Liver (tissue), 3 donors: ENCODE measurements around the gene C1orf174.

Source experiments
- ATF3 ChIP-seq: IDR thresholded peaks from 2 replicates; pipeline ENCODE4 v1.6.1; 2016; ENCODE audit warnings: antibody characterized with exemption
- CTCF ChIP-seq: fragments of 150-350 bp; IDR thresholded peaks from 2 replicates; pipeline ENCODE4 v1.5.1; 2017; ENCODE audit warnings: improper control_type of control experiment, low read depth, low read length; ENCODE audit not compliant: missing input control
- EGR1 ChIP-seq, 2 donors: IDR thresholded peaks; 2 replicates each; pipeline ENCODE4 v1.6.1; 2016 to 2018; ENCODE audit warnings: antibody characterized with exemption in 2 of 2, low read depth in 2 of 2
- HNF4A ChIP-seq, 2 donors: conservative IDR thresholded peaks; 2 replicates each; pipeline ENCODE4 v1.6.1; 2016; ENCODE audit warnings: antibody characterized with exemption in 2 of 2, mild to moderate bottlenecking in 2 of 2
- HNF4G ChIP-seq: IDR thresholded peaks from 2 replicates; pipeline ENCODE4 v1.6.1; 2016; ENCODE audit warnings: antibody characterized with exemption
- MAX ChIP-seq: IDR thresholded peaks from 2 replicates; pipeline ENCODE4 v1.6.1; 2016; ENCODE audit warnings: antibody characterized with exemption
- RAD21 ChIP-seq, 2 donors: IDR thresholded peaks; 2 replicates each; pipeline ENCODE4 v1.6.1; 2016; ENCODE audit warnings: antibody characterized with exemption in 2 of 2, mild to moderate bottlenecking in 2 of 2
- REST ChIP-seq: IDR thresholded peaks from 2 replicates; pipeline ENCODE4 v1.6.1; 2016; ENCODE audit warnings: antibody characterized with exemption, mild to moderate bottlenecking
- RXRA ChIP-seq, 2 donors: IDR thresholded peaks; 2 replicates each; pipeline ENCODE4 v1.6.1; 2017 to 2018; ENCODE audit warnings: antibody characterized with exemption in 2 of 2, mild to moderate bottlenecking in 1 of 2
- ZBTB33 ChIP-seq: IDR thresholded peaks from 2 replicates; pipeline ENCODE4 v1.6.1; 2016; ENCODE audit warnings: antibody characterized with exemption
- donor health status: healthy.
- donor health status: healthy.

- TF ChIP-seq EGR1 (IDR thresholded peaks at IDR 0.05; ENCODE audit: low read depth in 2 of 2) (no peak), CTCF (no peak), RAD21 (IDR thresholded peaks at IDR 0.05) (no peak), RXRA (IDR thresholded peaks at IDR 0.05) (no peak), MAX (no peak), ZBTB33 (no peak), ATF3 (no peak), HNF4A (conservative IDR thresholded peaks at IDR 0.05) (peak in 1 of 2 donors; percentile 53), REST (no peak), HNF4G (no peak)
Observed at GRCh38 chr1:3869751-3870301, 30.2 kb downstream of the C1orf174 start.
